Thyroid gland (tissue), 4 donors: ENCODE data around the gene PLEKHA7. TPM values are rescaled to one million over a fixed set of nuclear protein-coding genes. Genes with fewer than 3 reads are reported as not detected.

Source experiments
- DNase-seq, 2 donors: peaks; one replicate each; pipeline ENCODE4 v3.0.0-alpha.2; 2019
- H3K27ac ChIP-seq, 3 donors: fragments of 200-600 bp; sonication (generic); 1 replicate in 2 of 3; 2 replicates in 1 of 3; pipeline ENCODE4 v1.5.1; 2016 to 2019; ENCODE audit warnings: mild to moderate bottlenecking in 1 of 3, moderate library complexity in 1 of 3
- H3K27me3 ChIP-seq: fragments of 200-600 bp; sonication (generic); one replicate; pipeline ENCODE4 v1.5.1; 2019
- H3K36me3 ChIP-seq, 2 donors: fragments of 200-600 bp; sonication (generic); one replicate each; pipeline ENCODE4 v1.5.1; 2016 to 2019
- H3K4me1 ChIP-seq, 2 donors: fragments of 200-600 bp; sonication (generic); one replicate each; pipeline ENCODE4 v1.5.1; 2017 to 2019
- H3K4me3 ChIP-seq, 3 donors: fragments of 200-600 bp; sonication (generic); replicated peaks in 1 of 3; 1 replicate in 2 of 3; 2 replicates in 1 of 3; pipeline ENCODE4 v1.5.1; 2016; ENCODE audit warnings: mild to moderate bottlenecking in 1 of 3
- H3K9me3 ChIP-seq: fragments of 200-600 bp; sonication (generic); one replicate; pipeline ENCODE4 v1.5.1; 2017
- POLR2A ChIP-seq, 2 donors: fragments of 450-650 bp; IDR thresholded peaks; one replicate each; pipeline ENCODE4 v1.6.1; 2017; ENCODE audit warnings: antibody characterized with exemption in 2 of 2, mild to moderate bottlenecking in 2 of 2, moderate library complexity in 1 of 2
- WGBS, 2 donors: methylation state at CpG; one replicate each; pipeline ENCODE4 v1.1.5; 2017; 5-methylcytosine and 5-hydroxymethylcytosine counted together
- intact Hi-C: fragments of 100-400 bp; cut with DNase I; formaldehyde crosslinking; loops from one replicate; pipeline ENCODE4 v1.15.1; 2023
- total RNA-seq, 4 donors: library from RNA; depleted of rRNA; stranded (reverse); fragments of >200 nt; gene quantifications; one replicate each; pipeline ENCODE4 v1.2.3, GENCODE V29; 2016
- TF ChIP-seq, protein P1 (sequence below), 6 experiments: fragments of 200-600 bp in 3 of 6; fragments of 450-650 bp in 3 of 6; sonication (generic) in 3 of 6; IDR thresholded peaks; one replicate each; pipeline ENCODE4 v1.5.1; 2016 to 2019; ENCODE audit warnings: antibody characterized with exemption in 6 of 6, mild to moderate bottlenecking in 2 of 6, inconsistent platforms in 1 of 6, moderate library complexity in 1 of 6

Gene PLEKHA7
- total RNA-seq, 4 donors from 2014 or later = 22.5 to 29.0 (median 23.4) TPM

- 93% methylated on average over 11 of the region's 11 CpGs for WGBS, 2 donors
- Histone ChIP-seq H3K36me3 (no peaks in the 10 kb centered on the region), H3K9me3 (no peaks in the 10 kb centered on the region), H3K4me1 (no peaks in the 10 kb centered on the region), H3K27me3 (no peaks in the 10 kb centered on the region), H3K4me3 (no peak overlapping the region), H3K27ac (no peak overlapping the region)
- no peak for DNase-seq
- intact Hi-C loops = no loop called here
- no peak for TF ChIP-seq POLR2A (IDR thresholded peaks at IDR 0.05)
- TF ChIP-seq, protein P1, sequence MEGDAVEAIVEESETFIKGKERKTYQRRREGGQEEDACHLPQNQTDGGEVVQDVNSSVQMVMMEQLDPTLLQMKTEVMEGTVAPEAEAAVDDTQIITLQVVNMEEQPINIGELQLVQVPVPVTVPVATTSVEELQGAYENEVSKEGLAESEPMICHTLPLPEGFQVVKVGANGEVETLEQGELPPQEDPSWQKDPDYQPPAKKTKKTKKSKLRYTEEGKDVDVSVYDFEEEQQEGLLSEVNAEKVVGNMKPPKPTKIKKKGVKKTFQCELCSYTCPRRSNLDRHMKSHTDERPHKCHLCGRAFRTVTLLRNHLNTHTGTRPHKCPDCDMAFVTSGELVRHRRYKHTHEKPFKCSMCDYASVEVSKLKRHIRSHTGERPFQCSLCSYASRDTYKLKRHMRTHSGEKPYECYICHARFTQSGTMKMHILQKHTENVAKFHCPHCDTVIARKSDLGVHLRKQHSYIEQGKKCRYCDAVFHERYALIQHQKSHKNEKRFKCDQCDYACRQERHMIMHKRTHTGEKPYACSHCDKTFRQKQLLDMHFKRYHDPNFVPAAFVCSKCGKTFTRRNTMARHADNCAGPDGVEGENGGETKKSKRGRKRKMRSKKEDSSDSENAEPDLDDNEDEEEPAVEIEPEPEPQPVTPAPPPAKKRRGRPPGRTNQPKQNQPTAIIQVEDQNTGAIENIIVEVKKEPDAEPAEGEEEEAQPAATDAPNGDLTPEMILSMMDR (IDR thresholded peaks at IDR 0.05) = no peak
Observed at GRCh38 chr11:16774936-16775613, 239.1 kb downstream of the PLEKHA7 start.

DNA sequence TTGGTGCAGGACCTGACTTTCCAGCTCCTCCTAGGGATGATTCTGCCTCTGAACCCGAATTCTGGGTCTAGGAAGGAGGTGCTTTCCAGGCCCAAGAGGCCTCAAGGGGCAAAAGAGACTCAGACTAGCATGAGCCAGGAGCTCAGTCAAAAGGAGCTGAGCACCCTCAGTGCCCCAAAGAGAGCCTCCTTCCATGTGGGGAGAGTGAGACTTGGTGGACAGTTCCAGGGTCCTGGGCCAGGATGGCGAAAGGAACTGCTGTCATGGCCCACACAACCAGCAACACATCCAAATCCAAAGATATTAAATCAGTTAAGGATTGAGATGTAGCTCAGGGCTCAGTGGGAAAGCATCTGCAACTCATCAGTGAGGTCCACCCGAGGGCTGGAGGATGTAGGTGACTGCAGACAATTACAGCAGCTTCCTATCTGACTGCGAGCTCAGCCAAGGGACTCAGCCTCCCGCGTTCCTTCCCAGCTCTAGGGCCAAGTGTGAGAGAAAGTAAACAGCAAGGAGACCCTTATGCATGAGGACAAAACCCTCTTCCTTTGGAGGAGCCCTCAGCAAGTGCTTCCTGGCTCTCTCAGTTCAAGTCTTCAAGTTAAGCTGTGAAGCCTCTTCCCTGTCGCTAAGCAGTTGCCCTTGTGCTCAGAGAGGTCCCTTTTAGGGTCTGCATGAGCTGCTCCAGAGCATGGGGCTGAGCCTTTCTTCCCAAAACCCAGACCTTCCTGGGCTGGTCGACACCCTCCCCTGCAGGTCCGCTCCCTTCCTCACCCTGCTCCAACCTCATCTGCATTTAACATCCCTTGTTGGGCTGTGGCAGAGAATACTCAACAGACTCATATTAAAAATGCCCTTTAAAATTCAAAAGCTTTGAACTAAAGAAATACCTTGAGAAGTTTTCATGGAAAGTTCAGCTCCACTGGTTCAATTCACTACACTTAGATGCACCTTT, 240.0 kb downstream of the PLEKHA7 start:
- no peaks in the 10 kb centered on the region for H3K9me3 ChIP-seq
- H3K36me3 ChIP-seq = no peaks in the 10 kb centered on the region
- 52 to 58% methylated on average over 9 of the region's 9 CpGs for WGBS, 2 donors
- H3K27ac ChIP-seq = no peak overlapping the region
- no peak for DNase-seq
- intact Hi-C loops = no loop called here
- no peak overlapping the region for H3K4me3 ChIP-seq
- H3K27me3 ChIP-seq = no peaks in the 10 kb centered on the region
- no peaks in the 10 kb centered on the region for H3K4me1 ChIP-seq
- TF ChIP-seq POLR2A (IDR thresholded peaks at IDR 0.05) = no peak
- TF ChIP-seq, protein P1 (IDR thresholded peaks at IDR 0.05) = no peak

DNA sequence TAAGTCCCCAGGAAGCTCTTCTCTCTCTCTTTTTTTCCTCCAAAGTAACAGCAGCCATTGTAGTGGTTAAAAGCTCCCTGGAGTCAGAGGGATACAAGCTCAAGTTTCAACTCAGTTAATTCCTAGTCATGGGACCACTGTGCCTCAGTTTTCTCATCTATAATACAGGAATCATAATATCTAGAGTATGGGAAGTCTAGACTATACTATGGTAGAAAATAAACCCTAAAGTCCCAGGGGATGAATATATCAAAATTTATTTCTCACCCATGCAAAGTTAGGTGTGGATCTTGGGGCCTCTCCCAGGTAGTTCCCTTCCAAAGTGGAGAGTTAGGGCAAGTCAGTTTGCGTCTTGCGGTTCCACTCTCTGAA, 242.1 kb downstream of the PLEKHA7 start:
- 96 to 100% methylated on average over 2 of the region's 2 CpGs for WGBS, 2 donors
- TF ChIP-seq, protein P1 (IDR thresholded peaks at IDR 0.05) = no peak
- no peak for TF ChIP-seq POLR2A (IDR thresholded peaks at IDR 0.05)
- intact Hi-C loops = no loop called here

GRCh38 chr11:16771350-16772140, 242.7 kb downstream of the PLEKHA7 start:
- WGBS, 2 donors = 87% methylated on average over 12 of the region's 12 CpGs
- Histone ChIP-seq H3K9me3 (no peaks in the 10 kb centered on the region), H3K4me3 (no peak overlapping the region), H3K27me3 (no peaks in the 10 kb centered on the region), H3K36me3 (no peaks in the 10 kb centered on the region), H3K4me1 (no peaks in the 10 kb centered on the region), H3K27ac (no peak overlapping the region)
- no peak for DNase-seq
- TF ChIP-seq, protein P1 (IDR thresholded peaks at IDR 0.05) = no peak
- no peak for TF ChIP-seq POLR2A (IDR thresholded peaks at IDR 0.05)
- intact Hi-C loops = no loop called here

More for the DNA sequence above, 242.1 kb downstream of the PLEKHA7 start:
- H3K27me3 ChIP-seq = no peaks in the 10 kb centered on the region
- H3K36me3 ChIP-seq = no peaks in the 10 kb centered on the region
- no peak overlapping the region for H3K27ac ChIP-seq
- DNase-seq = no peak
- H3K4me3 ChIP-seq = no peak overlapping the region
- H3K9me3 ChIP-seq = no peaks in the 10 kb centered on the region
- H3K4me1 ChIP-seq = no peaks in the 10 kb centered on the region
